ENCODE measurements around the gene PPFIBP2.

GRCh38 chr11:7486098-7486780 lies 27.6 kb upstream of the PPFIBP2 start:
- TF ChIP-seq ZNF624 (tag by site-specific recombination; IDR thresholded peaks at IDR 0.05) (no peak), CTCF (tag by site-specific recombination; IDR thresholded peaks at IDR 0.05) (no peak), ZNF138 (tag by site-specific recombination; IDR thresholded peaks at IDR 0.05; ENCODE audit: borderline replicate concordance) (no peak), ZNF514 (tag by site-specific recombination; IDR thresholded peaks at IDR 0.05) (no peak), ZSCAN16 (tag by site-specific recombination; IDR thresholded peaks at IDR 0.05) (no peak), ZNF19 (tag by site-specific recombination; IDR thresholded peaks at IDR 0.05; ENCODE audit: low read depth) (no peak), ZNF785 (tag by site-specific recombination; IDR thresholded peaks at IDR 0.05) (no peak), PBX3 (CRISPR knock-in tag; IDR thresholded peaks at IDR 0.05) (no peak), ZNF600 (tag by site-specific recombination; IDR thresholded peaks at IDR 0.05) (no peak), ZNF398 (tag by site-specific recombination; IDR thresholded peaks at IDR 0.05) (no peak), YY1 (tag by site-specific recombination; IDR thresholded peaks at IDR 0.05) (no peak)
- TF ChIP-seq, protein P1, sequence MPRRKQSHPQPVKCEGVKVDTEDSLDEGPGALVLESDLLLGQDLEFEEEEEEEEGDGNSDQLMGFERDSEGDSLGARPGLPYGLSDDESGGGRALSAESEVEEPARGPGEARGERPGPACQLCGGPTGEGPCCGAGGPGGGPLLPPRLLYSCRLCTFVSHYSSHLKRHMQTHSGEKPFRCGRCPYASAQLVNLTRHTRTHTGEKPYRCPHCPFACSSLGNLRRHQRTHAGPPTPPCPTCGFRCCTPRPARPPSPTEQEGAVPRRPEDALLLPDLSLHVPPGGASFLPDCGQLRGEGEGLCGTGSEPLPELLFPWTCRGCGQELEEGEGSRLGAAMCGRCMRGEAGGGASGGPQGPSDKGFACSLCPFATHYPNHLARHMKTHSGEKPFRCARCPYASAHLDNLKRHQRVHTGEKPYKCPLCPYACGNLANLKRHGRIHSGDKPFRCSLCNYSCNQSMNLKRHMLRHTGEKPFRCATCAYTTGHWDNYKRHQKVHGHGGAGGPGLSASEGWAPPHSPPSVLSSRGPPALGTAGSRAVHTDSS (tag by site-specific recombination; IDR thresholded peaks at IDR 0.05), result no peak
- TF ChIP-seq, protein P2, sequence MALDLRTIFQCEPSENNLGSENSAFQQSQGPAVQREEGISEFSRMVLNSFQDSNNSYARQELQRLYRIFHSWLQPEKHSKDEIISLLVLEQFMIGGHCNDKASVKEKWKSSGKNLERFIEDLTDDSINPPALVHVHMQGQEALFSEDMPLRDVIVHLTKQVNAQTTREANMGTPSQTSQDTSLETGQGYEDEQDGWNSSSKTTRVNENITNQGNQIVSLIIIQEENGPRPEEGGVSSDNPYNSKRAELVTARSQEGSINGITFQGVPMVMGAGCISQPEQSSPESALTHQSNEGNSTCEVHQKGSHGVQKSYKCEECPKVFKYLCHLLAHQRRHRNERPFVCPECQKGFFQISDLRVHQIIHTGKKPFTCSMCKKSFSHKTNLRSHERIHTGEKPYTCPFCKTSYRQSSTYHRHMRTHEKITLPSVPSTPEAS (tag by site-specific recombination; IDR thresholded peaks at IDR 0.05), result no peak

Measured in HEK293 (cell line).